Measurements from ENCODE around the gene MAPKAPK2.

GRCh38 chr1:206649261-206649921, 35.3 kb upstream of the MAPKAPK2 start:
- TF ChIP-seq EP300 (IDR thresholded peaks at IDR 0.05) (no peak), CTCF (IDR thresholded peaks at IDR 0.05) (no peak), POLR2A (IDR thresholded peaks at IDR 0.05) (no peak), POLR2AphosphoS5 (IDR thresholded peaks at IDR 0.05) (no peak)

Measured in sigmoid colon (tissue), 4 donors.